Trophoblast cell (in vitro differentiated cells and primary cell): ENCODE data around the gene SLC25A19.
A peak's percentile ranks its signal among the peaks of the same experiment; 100 is the strongest.

Experiments used
- DNase-seq, 2 donors: peaks; one replicate each; pipeline ENCODE4 v3.0.0-alpha.2; 2016
- H2AFZ ChIP-seq: 2 replicates; pipeline ENCODE4 v1.6.1; 2013; ENCODE audit warnings: low read length, moderate library complexity, mild to moderate bottlenecking; ENCODE audit not compliant: insufficient read depth, poor library complexity
- H2AK5ac ChIP-seq: 2 replicates; pipeline ENCODE4 v1.6.1; 2013; ENCODE audit warnings: mild to moderate bottlenecking, low read length
- H2BK120ac ChIP-seq: 2 replicates; pipeline ENCODE4 v1.6.1; 2013; ENCODE audit warnings: low read length, mild to moderate bottlenecking, moderate library complexity; ENCODE audit not compliant: insufficient read depth, poor library complexity
- H2BK12ac ChIP-seq: 2 replicates; pipeline ENCODE4 v1.6.1; 2013; ENCODE audit warnings: mild to moderate bottlenecking, low read length, moderate library complexity
- H2BK5ac ChIP-seq: 2 replicates; pipeline ENCODE4 v1.6.1; 2013; ENCODE audit warnings: low read length, low read depth, moderate library complexity, mild to moderate bottlenecking; ENCODE audit not compliant: poor library complexity
- H3K14ac ChIP-seq: 2 replicates; pipeline ENCODE4 v1.6.1; 2013; ENCODE audit warnings: mild to moderate bottlenecking, low read length
- H3K18ac ChIP-seq: 2 replicates; pipeline ENCODE4 v1.6.1; 2013; ENCODE audit warnings: mild to moderate bottlenecking, low read length
- H3K23ac ChIP-seq: 2 replicates; pipeline ENCODE4 v1.6.1; 2013; ENCODE audit warnings: low read length
- H3K27ac ChIP-seq: 2 replicates; pipeline ENCODE4 v1.5.1; 2013; ENCODE audit warnings: low read depth, mild to moderate bottlenecking, inconsistent platforms, low read length, moderate library complexity
- H3K27me3 ChIP-seq: 2 replicates; pipeline ENCODE4 v1.6.1; 2013; ENCODE audit warnings: inconsistent platforms, mild to moderate bottlenecking, low read length, moderate library complexity; ENCODE audit not compliant: insufficient read depth
- H3K36me3 ChIP-seq, 2 experiments: 1 replicate in 1 of 2; 2 replicates in 1 of 2; pipeline ENCODE4 v1.6.1; 2013; ENCODE audit warnings: low read length in 2 of 2, mild to moderate bottlenecking in 2 of 2, moderate library complexity in 1 of 2; ENCODE audit not compliant: insufficient read depth in 2 of 2, control insufficient read depth in 1 of 2
- H3K4ac ChIP-seq: 2 replicates; pipeline ENCODE4 v1.6.1; 2013; ENCODE audit warnings: low read depth, mild to moderate bottlenecking, low read length, moderate library complexity
- H3K4me1 ChIP-seq, 2 experiments: 1 replicate in 1 of 2; 2 replicates in 1 of 2; pipeline ENCODE4 v1.6.1; 2013; ENCODE audit warnings: low read length in 2 of 2, mild to moderate bottlenecking in 2 of 2, moderate library complexity in 1 of 2; ENCODE audit not compliant: insufficient read depth in 2 of 2, control insufficient read depth in 1 of 2
- H3K4me2 ChIP-seq: 2 replicates; pipeline ENCODE4 v1.6.1; 2013; ENCODE audit warnings: inconsistent platforms, mild to moderate bottlenecking, low read length, moderate library complexity
- H3K4me3 ChIP-seq: 2 replicates; pipeline ENCODE4 v1.5.1; 2013; ENCODE audit warnings: mild to moderate bottlenecking, low read depth, low read length, inconsistent platforms
- H3K79me1 ChIP-seq: one replicate; pipeline ENCODE4 v1.6.1; 2013; ENCODE audit warnings: low read length
- H3K79me2 ChIP-seq: 2 replicates; pipeline ENCODE4 v1.6.1; 2013; ENCODE audit warnings: low read length, mild to moderate bottlenecking; ENCODE audit not compliant: control insufficient read depth, insufficient read depth, poor library complexity
- H3K9ac ChIP-seq: 2 replicates; pipeline ENCODE4 v1.6.1; 2013; ENCODE audit warnings: mild to moderate bottlenecking, low read length
- H3K9me3 ChIP-seq: 2 replicates; pipeline ENCODE4 v1.6.1; 2013; ENCODE audit warnings: low read depth, mild to moderate bottlenecking, control low read depth, inconsistent platforms, low read length; ENCODE audit not compliant: insufficient read depth
- H4K12ac ChIP-seq: 2 replicates; pipeline ENCODE4 v1.6.1; 2013; ENCODE audit warnings: low read depth, mild to moderate bottlenecking, low read length, moderate library complexity
- H4K8ac ChIP-seq: 2 replicates; pipeline ENCODE4 v1.6.1; 2013; ENCODE audit warnings: low read depth, mild to moderate bottlenecking, low read length, moderate library complexity
- H4K91ac ChIP-seq: one replicate; pipeline ENCODE4 v1.6.1; 2013; ENCODE audit warnings: low read depth, mild to moderate bottlenecking, low read length, moderate library complexity
- WGBS: extraction: QIAGEN DNeasy Blood & Tissue Kit; methylation state at CpG from one replicate; pipeline ENCODE4 v1.1.7; 2013; ENCODE audit warnings: missing lambda C conversion rate; ENCODE audit not compliant: insufficient read length, insufficient coverage; ENCODE audit errors: extremely low coverage; 5-methylcytosine and 5-hydroxymethylcytosine counted together

The SLC25A19 gene

GRCh38 chr17:75272848-75273184 is 16.4 kb downstream of the SLC25A19 start:
- no peak overlapping the region for H2BK5ac ChIP-seq
- no peak overlapping the region for H4K8ac ChIP-seq
- no CpG with 5 or more reads among the region's 3 CpGs for WGBS
- no peak overlapping the region for H3K23ac ChIP-seq
- H3K4me3 ChIP-seq: no peak overlapping the region
- H3K27me3 ChIP-seq: no peaks in the 10 kb centered on the region
- peaks cover 4 to 10% of the 10 kb centered on the region in 2 experiments for H3K4me1 ChIP-seq
- no peak overlapping the region for H4K12ac ChIP-seq
- H3K79me1 ChIP-seq: peaks cover 10% of the 10 kb centered on the region
- H2BK12ac ChIP-seq: no peak overlapping the region
- H3K36me3 ChIP-seq: peaks cover 3% of the 10 kb centered on the region in 2 experiments
- H2AK5ac ChIP-seq: no peak overlapping the region
- H3K18ac ChIP-seq: no peak overlapping the region
- no peak overlapping the region for H3K4ac ChIP-seq
- no peak overlapping the region for H3K9ac ChIP-seq
- H4K91ac ChIP-seq: no peak overlapping the region
- H3K79me2 ChIP-seq: peaks cover 5% of the 10 kb centered on the region
- H2BK120ac ChIP-seq: no peak overlapping the region
- peaks cover 2% of the 10 kb centered on the region for H3K9me3 ChIP-seq
- no peak overlapping the region for H2AFZ ChIP-seq
- H3K4me2 ChIP-seq: no peak overlapping the region
- H3K27ac ChIP-seq: no peak overlapping the region
- DNase-seq: no peak
- H3K14ac ChIP-seq: no peak overlapping the region

- H3K4ac ChIP-seq: no peak overlapping the region
- H3K36me3 ChIP-seq: peaks cover 3% of the 10 kb centered on the region in 2 experiments
- H3K27me3 ChIP-seq: no peaks in the 10 kb centered on the region
- H2AK5ac ChIP-seq: no peak overlapping the region
- no peak overlapping the region for H2BK12ac ChIP-seq
- no peak overlapping the region for H3K27ac ChIP-seq
- H3K23ac ChIP-seq: no peak overlapping the region
- no peak overlapping the region for H2BK120ac ChIP-seq
- no peak overlapping the region for H4K91ac ChIP-seq
- H3K14ac ChIP-seq: no peak overlapping the region
- no peak overlapping the region for H3K9ac ChIP-seq
- H3K79me2 ChIP-seq: peaks cover 5% of the 10 kb centered on the region
- H2BK5ac ChIP-seq: no peak overlapping the region
- peak overlapping the region; percentile 85 for H2AFZ ChIP-seq
- peaks cover 10% of the 10 kb centered on the region for H3K79me1 ChIP-seq
- H4K12ac ChIP-seq: no peak overlapping the region
- peak overlapping the region; percentile 89 for H3K4me2 ChIP-seq
- no peak overlapping the region for H3K18ac ChIP-seq
- H3K9me3 ChIP-seq: peaks cover 2% of the 10 kb centered on the region
- no CpG with 5 or more reads among the region's 24 CpGs for WGBS
- peak overlapping the region; percentile 9 for H4K8ac ChIP-seq
- no peak for DNase-seq
- peaks cover 2 to 12% of the 10 kb centered on the region in 2 experiments for H3K4me1 ChIP-seq
- H3K4me3 ChIP-seq: peak overlapping the region; percentile 84
Measured at GRCh38 chr17:75271955-75272847, 17.0 kb downstream of the SLC25A19 start.

- Histone ChIP-seq H2AFZ (peak overlapping the region; percentile 85), H3K4me1 (peaks cover 0 to 10% of the 10 kb centered on the region in 2 experiments), H2BK5ac (peak overlapping the region; percentile 4), H4K12ac (peak overlapping the region; percentile 57), H3K23ac (no peak overlapping the region), H3K27ac (no peak overlapping the region), H3K18ac (peak overlapping the region; percentile 87), H4K8ac (peak overlapping the region; percentile 93), H2BK12ac (no peak overlapping the region), H3K79me1 (peaks cover 10% of the 10 kb centered on the region), H3K9ac (peak overlapping the region; percentile 60), H4K91ac (peak overlapping the region; percentile 77), H3K4me3 (peak overlapping the region; percentile 84), H2AK5ac (no peak overlapping the region), H3K9me3 (peaks cover 2% of the 10 kb centered on the region), H3K27me3 (no peaks in the 10 kb centered on the region), H3K79me2 (peaks cover 5% of the 10 kb centered on the region), H3K36me3 (peaks cover 10 to 11% of the 10 kb centered on the region in 2 experiments), H2BK120ac (peak overlapping the region; percentile 23), H3K14ac (peak overlapping the region; percentile 92), H3K4ac (peak overlapping the region; percentile 5), H3K4me2 (peak overlapping the region; percentile 89)
- WGBS: no CpG with 5 or more reads among the region's 74 CpGs
- peak; percentile 68 to 88 for DNase-seq
Measured at GRCh38 chr17:75271233-75271954, 17.8 kb downstream of the SLC25A19 start.

- Histone ChIP-seq H3K36me3 (peaks cover 13 to 15% of the 10 kb centered on the region in 2 experiments), H3K79me1 (peaks cover 10% of the 10 kb centered on the region), H2BK120ac (peak within 1 kb of the TSS; percentile 44), H4K8ac (peak within 1 kb of the TSS; percentile 93), H2AK5ac (no peak within 1 kb of the TSS), H3K9me3 (peaks cover 2% of the 10 kb centered on the region), H2BK5ac (peak within 1 kb of the TSS; percentile 11), H3K27ac (no peak within 1 kb of the TSS), H3K14ac (peak within 1 kb of the TSS; percentile 92), H3K4me2 (peak within 1 kb of the TSS; percentile 96), H3K18ac (peak within 1 kb of the TSS; percentile 87), H3K9ac (peak within 1 kb of the TSS; percentile 80), H4K12ac (peak within 1 kb of the TSS; percentile 57), H4K91ac (peak within 1 kb of the TSS; percentile 77), H3K4me1 (peaks cover 0 to 10% of the 10 kb centered on the region in 2 experiments), H3K79me2 (peaks cover 5% of the 10 kb centered on the region), H2AFZ (peak within 1 kb of the TSS; percentile 86), H3K4me3 (peak within 1 kb of the TSS; percentile 90), H2BK12ac (no peak within 1 kb of the TSS), H3K27me3 (no peaks in the 10 kb centered on the region), H3K4ac (peak within 1 kb of the TSS; percentile 24), H3K23ac (no peak within 1 kb of the TSS)
- WGBS: no CpG with 5 or more reads among the region's 39 CpGs
- DNase-seq: no peak
Measured at GRCh38 chr17:75270966-75271232, 18.3 kb downstream of the SLC25A19 start, which contains the start of gene MIF4GD. TSS of gene MIF4GD (minus strand) at chr17:75271231. CDS start at chr17:75270195, 1,036 bp downstream.
